Measurements from ENCODE around the gene ACAP2.

DNA sequence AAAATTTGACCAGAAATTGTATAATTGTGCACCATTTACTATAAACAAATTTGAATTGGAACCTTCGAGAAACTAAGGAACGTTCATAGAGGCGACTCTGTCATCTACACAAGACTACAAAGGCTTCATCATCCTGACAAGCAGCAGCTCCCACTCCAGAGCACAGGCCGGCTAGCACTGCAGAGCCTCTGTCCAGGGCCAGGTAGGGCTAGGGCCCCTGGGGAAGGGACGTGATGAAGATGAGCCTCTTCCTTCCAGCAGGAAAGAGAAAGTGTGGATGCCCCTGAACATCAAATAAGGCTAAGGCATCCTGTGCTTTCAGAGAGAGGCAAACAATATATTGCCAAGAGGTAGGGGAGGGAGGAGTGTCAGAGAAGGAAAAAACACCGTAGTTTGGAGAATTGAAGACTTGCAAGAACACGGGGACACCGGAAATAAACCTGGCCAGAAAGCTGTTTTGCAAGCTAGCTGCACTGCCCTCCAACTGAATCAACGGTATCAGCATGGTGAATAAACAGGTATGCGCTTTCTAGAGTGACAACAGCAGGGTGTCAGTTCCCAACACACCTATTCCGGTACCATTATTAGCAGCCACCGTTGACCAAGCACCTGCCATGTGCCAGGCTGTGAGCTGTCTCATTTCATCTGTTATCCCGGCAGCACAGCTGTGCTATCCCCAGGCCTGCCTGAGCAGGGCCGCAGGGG lies 184.2 kb downstream of the ACAP2 start:
- no peak for TF ChIP-seq EZH2phosphoT487 (IDR thresholded peaks at IDR 0.05; ENCODE audit: low read depth, severe bottlenecking, unreplicated experiment)
- TF ChIP-seq, protein P1, sequence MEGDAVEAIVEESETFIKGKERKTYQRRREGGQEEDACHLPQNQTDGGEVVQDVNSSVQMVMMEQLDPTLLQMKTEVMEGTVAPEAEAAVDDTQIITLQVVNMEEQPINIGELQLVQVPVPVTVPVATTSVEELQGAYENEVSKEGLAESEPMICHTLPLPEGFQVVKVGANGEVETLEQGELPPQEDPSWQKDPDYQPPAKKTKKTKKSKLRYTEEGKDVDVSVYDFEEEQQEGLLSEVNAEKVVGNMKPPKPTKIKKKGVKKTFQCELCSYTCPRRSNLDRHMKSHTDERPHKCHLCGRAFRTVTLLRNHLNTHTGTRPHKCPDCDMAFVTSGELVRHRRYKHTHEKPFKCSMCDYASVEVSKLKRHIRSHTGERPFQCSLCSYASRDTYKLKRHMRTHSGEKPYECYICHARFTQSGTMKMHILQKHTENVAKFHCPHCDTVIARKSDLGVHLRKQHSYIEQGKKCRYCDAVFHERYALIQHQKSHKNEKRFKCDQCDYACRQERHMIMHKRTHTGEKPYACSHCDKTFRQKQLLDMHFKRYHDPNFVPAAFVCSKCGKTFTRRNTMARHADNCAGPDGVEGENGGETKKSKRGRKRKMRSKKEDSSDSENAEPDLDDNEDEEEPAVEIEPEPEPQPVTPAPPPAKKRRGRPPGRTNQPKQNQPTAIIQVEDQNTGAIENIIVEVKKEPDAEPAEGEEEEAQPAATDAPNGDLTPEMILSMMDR (IDR thresholded peaks at IDR 0.05; ENCODE audit: poor library complexity), result no peak

All from hepatocyte (in vitro differentiated cells).